Skin epidermis (tissue), 12 donors: Measurements from ENCODE around the gene C11orf98.
"Not testable (repeated sequence)": the region's sequence is repeated elsewhere in the genome, so short reads cannot be mapped to it uniquely, and the experiment has no call there.

Source experiments
- H3K27ac ChIP-seq, 21 experiments: fragments of 200-600 bp; sonication (generic) in 11 of 21; one replicate each; pipeline ENCODE4 v1.5.0; 2020; ENCODE audit warnings: mild to moderate bottlenecking in 3 of 21, inconsistent platforms in 2 of 21, moderate library complexity in 2 of 21
- H3K4me3 ChIP-seq, 7 experiments: fragments of 200-600 bp; sonication (generic) in 2 of 7; one replicate each; pipeline ENCODE4 v1.5.0; 2020; ENCODE audit warnings: inconsistent platforms in 2 of 7, mild to moderate bottlenecking in 2 of 7, moderate library complexity in 1 of 7

The C11orf98 gene

GRCh38 chr11:62664405-62665074 is 470 bp downstream of the C11orf98 start:
- peak overlapping the region; percentile 54 to 98 (median 90) for H3K27ac ChIP-seq
- peak overlapping the region; percentile 56 to 90 (median 86) for H3K4me3 ChIP-seq

GRCh38 chr11:62656796-62657429 is 8.1 kb downstream of the C11orf98 start:
- H3K4me3 ChIP-seq = no peak overlapping the region

DNA sequence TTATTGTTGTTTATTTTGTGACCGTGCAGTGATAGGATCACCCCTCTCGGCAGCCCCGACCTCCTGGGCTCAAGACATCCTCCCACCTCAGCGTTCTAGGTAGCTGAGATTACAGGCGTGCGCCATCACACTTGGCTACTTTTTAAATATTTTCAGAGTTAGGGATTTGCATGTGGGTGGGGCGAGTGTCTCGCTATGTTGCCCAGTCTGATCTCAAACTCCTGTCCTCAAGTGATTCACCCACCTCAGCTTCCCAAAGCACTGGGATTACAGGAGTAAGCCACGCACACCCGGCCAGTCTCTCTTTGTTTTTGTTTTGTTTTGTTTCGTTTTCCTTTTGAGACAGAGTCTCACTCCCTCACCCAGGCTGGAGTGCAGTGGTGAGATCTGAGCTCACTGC is 10.7 kb downstream of the C11orf98 start:
- Histone ChIP-seq H3K27ac (no peak overlapping the region), H3K4me3 (no peak overlapping the region)

More at GRCh38 chr11:62656796-62657429, 8.1 kb downstream of the C11orf98 start:
- no peak overlapping the region for H3K27ac ChIP-seq

- H3K4me3 ChIP-seq = peak overlapping the region; percentile 78 to 95 (median 84)
- peak overlapping the region; percentile 72 to 98 (median 93) for H3K27ac ChIP-seq
Observed at GRCh38 chr11:62652161-62653006, 12.6 kb downstream of the C11orf98 start.

DNA sequence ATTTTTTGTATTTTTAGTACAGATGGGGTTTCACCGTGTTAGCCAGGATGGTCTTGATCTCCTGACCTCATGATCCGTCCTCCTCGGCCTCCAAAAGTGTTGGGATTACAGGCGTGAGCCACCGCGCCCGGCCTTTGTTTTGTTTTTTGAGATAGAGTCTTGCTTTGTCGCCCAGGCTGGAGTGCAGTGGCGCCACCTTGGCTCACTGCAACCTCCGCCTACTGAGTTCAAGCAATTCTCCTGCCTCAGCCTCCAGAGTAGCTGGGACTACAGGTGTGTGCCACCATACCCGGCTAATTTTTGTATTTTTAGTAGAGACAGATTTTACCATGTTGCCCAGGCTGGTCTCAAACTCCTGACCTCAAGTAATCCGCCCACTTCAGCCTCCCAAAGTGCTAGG is 14.7 kb downstream of the C11orf98 start:
- H3K4me3 ChIP-seq, H3K27ac ChIP-seq: not testable (repeated sequence)

- Histone ChIP-seq H3K27ac (no peak overlapping the region), H3K4me3 (no peak overlapping the region)
Observed at GRCh38 chr11:62649486-62649885, 15.5 kb downstream of the C11orf98 start.

DNA sequence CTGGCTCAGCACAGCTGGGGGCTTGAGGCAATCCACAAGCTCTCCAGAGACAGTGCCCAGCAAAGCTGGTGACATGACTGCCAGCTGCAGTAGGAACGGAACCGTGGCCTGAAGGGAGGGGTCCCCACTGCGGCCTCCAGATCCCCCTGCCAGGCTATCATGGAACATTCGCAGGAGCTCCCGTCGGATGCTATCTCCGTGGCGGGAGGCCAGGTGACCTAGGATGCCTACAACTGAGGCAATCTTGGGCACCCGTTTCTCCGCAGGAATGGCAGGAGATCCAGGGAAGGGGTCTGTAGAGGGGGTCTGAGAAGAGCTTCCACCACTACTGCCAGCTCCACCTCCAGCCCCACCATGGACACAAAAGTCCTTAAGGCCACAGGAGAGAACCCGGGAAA is 16.0 kb downstream of the C11orf98 start:
- Histone ChIP-seq H3K4me3 (no peak overlapping the region), H3K27ac (no peak overlapping the region)

GRCh38 chr11:62648185-62648966 is 16.6 kb downstream of the C11orf98 start:
- H3K27ac ChIP-seq = no peak overlapping the region
- no peak overlapping the region for H3K4me3 ChIP-seq

- no peak overlapping the region for H3K4me3 ChIP-seq
Observed at GRCh38 chr11:62647609-62648005, 17.4 kb downstream of the C11orf98 start.

GRCh38 chr11:62646825-62647608 is 18.0 kb downstream of the C11orf98 start:
- H3K27ac ChIP-seq = peak overlapping the region in 11 of 21 experiments; percentile 1 to 97 (median 51)
- H3K4me3 ChIP-seq = peak overlapping the region in 4 of 7 experiments; percentile 86 to 97 (median 93)

More at GRCh38 chr11:62647609-62648005, 17.4 kb downstream of the C11orf98 start:
- peak overlapping the region in 2 of 21 experiments; percentile 40 to 96 for H3K27ac ChIP-seq

GRCh38 chr11:62645946-62646824 is 18.8 kb downstream of the C11orf98 start, which contains the start of gene GANAB:
GANAB (minus strand) TSS chr11:62646613; CDS start chr11:62646599, 14 bp downstream.
- peak within 1 kb of the TSS; percentile 82 to 98 (median 96) for H3K27ac ChIP-seq
- peak within 1 kb of the TSS; percentile 86 to 99 (median 97) for H3K4me3 ChIP-seq

- Histone ChIP-seq H3K27ac (peak overlapping the region in 20 of 21 experiments; percentile 82 to 98 (median 96)), H3K4me3 (peak overlapping the region; percentile 86 to 99 (median 97))
Observed at GRCh38 chr11:62645671-62645945, 19.4 kb downstream of the C11orf98 start.

- Histone ChIP-seq H3K27ac (peak overlapping the region in 1 of 21 experiments; percentile 41), H3K4me3 (no peak overlapping the region)
Observed at GRCh38 chr11:62644220-62644619, 20.8 kb downstream of the C11orf98 start.

- H3K4me3 ChIP-seq = no peak overlapping the region
- no peak overlapping the region for H3K27ac ChIP-seq
Observed at GRCh38 chr11:62632492-62632891, 32.5 kb downstream of the C11orf98 start.

DNA sequence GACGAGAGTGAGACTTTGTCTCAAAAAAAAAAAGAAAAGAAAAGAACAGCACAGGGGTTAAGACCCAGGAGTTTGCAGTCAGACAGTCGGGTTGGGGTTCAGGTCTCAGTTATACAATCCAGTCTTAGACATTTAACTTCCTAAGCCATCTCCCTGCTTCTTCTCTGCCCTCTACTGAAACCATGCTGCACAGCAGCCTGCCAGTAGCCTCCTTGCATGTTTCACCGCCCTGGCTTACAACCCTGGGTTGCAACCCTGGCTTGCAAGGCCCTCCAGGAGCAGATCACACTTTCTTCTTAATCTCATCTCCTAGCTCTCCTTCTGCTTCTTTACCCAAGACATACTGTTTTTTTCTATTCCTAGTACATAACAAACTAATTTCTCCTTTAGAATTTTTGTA is 37.3 kb downstream of the C11orf98 start:
- Histone ChIP-seq H3K4me3 (no peak overlapping the region), H3K27ac (no peak overlapping the region)

DNA sequence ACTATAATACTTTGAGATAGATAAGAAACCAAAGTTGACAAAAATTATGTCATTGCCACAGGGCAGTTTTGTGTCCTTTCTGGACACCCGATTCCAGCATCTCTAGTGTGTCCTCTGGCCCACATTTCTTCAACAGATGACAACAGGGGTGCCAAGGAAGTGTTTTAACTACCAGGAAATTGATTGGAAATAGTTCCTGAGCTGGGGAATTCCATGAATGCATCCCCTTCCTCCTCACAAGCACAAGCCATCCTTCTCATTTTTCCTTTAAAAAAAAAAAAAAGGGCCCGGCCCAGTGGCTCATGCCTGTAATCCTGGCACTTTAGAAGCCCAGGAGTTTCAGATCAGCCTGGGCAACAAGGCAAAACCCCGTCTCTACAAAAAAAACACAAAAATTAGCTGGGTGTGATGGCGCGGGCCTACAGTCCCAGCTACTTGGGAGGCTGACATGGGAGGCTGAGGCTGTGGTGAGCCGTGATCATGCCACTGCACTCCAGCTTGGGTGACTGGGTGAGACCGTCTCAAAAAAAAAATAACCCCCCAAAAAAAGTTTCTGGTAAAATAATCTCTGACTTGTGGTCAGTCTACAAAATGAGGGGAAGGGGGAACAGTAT is 42.4 kb downstream of the C11orf98 start:
- H3K27ac ChIP-seq = peak overlapping the region in 20 of 21 experiments; percentile 79 to 98 (median 92)
- peak overlapping the region in 3 of 7 experiments; percentile 61 to 77 (median 75) for H3K4me3 ChIP-seq
